GM19395 (cell line): ENCODE measurements around the gene HGS.

Source experiments
- ATAC-seq: cut with Tn5 transposase; IDR thresholded peaks from one replicate; pipeline ENCODE4 v1.9.1; 2021; ENCODE audit warnings: mild to moderate bottlenecking, moderate library complexity; ENCODE audit not compliant: unreplicated experiment

The HGS gene, protein sequence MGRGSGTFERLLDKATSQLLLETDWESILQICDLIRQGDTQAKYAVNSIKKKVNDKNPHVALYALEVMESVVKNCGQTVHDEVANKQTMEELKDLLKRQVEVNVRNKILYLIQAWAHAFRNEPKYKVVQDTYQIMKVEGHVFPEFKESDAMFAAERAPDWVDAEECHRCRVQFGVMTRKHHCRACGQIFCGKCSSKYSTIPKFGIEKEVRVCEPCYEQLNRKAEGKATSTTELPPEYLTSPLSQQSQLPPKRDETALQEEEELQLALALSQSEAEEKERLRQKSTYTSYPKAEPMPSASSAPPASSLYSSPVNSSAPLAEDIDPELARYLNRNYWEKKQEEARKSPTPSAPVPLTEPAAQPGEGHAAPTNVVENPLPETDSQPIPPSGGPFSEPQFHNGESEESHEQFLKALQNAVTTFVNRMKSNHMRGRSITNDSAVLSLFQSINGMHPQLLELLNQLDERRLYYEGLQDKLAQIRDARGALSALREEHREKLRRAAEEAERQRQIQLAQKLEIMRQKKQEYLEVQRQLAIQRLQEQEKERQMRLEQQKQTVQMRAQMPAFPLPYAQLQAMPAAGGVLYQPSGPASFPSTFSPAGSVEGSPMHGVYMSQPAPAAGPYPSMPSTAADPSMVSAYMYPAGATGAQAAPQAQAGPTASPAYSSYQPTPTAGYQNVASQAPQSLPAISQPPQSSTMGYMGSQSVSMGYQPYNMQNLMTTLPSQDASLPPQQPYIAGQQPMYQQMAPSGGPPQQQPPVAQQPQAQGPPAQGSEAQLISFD

DNA sequence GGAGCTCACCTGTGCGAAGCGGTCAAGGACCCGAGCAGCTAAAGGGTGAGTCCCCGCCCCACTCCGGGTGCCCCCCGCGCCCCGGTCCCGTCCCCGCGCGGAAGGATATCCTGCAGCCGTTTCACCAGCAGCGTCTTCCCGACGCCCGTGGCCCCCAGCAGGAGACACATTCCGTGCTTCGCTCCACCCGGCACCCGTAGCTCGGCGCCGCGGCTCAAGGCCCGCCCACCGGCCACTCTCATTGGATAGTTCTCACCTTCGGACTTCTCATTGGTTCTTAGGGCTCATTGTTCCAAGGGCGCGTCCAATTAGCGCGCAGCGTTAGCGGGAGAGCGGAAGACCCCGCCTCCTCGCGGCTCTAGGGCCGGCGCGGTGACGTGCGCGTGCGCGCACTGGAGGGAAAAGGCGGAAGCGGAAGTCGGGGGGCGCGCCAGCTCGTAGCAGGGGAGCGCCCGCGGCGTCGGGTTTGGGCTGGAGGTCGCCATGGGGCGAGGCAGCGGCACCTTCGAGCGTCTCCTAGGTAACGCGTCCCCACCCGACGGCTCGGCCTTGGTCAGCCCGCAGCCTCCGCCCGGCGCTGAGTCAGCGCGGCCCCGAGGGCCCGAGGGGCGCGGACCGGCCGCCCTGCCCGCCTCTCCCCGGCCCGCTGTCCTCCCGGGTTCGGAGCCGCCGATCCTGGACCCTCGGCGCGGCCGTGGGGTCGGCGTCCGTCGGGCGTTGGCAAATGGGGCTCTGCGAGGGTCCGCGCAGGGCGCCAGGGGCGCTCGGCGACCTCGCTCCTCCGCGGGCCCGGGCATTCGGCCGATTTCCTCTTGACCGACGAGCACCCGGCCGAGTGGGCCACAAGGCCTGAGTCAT, at the start of gene HGS, which contains the start of gene ARL16:
Gene HGS, plus strand, starts transcription at position 428 of the 858 bp plus-strand sequence. Its CDS starts 56 bp downstream, at position 484.
Gene ARL16, minus strand, starts transcription at position 214 of the 858 bp plus-strand sequence. Its CDS starts 44 bp downstream, at position 170.
- ATAC-seq = peak; percentile 94

DNA sequence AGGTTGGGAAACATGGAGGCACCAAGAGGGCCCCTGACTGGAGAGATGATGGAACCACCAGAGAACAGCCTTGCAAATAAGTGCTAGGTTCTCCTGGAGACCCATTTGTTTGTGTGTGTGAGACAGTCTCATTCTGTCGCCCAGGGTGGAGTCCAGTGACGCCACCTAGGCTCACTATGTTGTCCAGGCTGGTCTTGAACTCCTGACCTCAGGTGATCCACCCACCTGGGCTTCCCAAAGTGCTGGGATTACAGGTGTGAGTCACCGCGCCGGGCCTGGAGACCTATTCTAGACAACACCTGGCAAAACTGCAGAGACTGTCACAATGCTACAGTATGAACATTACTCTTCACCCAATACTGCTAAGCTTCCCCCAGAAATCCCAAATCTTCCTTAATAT, 48.4 kb upstream of the HGS start:
- no peak for ATAC-seq

DNA sequence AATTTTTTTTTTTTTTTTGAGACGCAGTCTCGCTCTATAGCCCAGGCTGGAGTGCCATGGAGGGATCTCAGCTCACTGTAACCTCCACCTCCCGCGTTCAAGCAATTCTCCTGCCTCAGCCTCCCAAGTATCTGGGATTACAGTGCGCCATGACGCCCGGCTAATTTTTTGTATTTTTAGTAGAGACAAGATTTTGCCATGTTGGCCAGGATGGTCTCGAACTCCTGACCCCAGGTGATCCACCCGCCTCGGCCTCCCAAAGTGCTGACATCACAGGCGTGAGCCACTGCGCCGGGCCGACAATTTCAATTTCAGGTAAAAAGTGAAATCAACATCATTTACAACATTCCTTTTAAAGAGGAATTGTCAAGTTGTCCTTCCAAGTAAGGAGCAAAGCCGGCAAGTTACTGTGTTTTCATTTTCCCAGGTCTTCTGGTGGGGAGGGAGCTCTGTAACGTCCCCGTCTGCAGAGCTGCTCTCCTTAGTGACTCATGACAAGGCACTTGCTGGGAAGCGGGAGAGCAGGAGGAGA, 47.8 kb upstream of the HGS start:
- ATAC-seq = no peak

DNA sequence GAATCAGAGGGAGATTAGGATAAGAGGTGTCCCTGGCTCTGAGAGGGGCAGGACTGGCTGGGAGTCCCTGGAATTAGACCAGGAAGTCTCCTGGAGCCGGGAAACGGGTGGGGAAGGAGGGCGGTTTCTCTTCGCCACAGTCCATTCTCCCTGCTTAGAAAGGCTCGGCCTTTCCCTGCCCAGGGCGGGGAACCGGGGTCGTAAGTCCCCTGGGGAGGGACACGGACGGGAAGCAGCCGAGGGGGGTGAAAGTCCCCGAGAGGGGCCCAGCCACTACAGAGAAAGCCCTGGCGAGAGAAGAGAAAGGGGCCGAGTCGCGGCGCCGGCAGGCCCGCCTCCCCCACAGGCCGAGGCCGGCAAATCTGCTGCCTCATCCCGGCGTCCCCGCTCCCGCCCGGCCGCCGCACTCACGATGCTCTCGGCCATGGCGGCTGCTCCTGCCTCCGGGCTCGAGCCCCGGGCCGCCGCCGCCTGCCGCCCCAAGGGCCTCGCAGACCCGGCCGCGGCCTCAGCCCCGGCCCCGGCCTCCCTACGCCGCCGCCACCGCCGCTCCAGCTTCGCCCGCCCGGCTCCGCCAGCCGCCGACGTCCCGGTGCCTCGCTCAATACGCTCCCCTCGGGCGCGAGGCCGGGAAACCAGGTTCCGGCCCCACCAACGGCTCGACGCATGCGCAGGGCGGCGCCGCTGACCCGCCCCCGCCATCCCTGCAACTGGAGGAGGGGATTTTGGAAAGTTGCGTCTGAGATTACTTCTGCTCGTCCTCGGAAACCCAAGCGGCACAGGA, 47.1 kb upstream of the HGS start, which contains the start of the genes NPLOC4 and TSPAN10:
Gene NPLOC4, minus strand, starts transcription at position 608 of the 784 bp plus-strand sequence. Its CDS starts 182 bp downstream, at position 426.
Gene TSPAN10, plus strand, starts transcription at position 692 of the 784 bp plus-strand sequence. CDS start 5,217 bp downstream, outside the sequence.
- ATAC-seq = no peak

DNA sequence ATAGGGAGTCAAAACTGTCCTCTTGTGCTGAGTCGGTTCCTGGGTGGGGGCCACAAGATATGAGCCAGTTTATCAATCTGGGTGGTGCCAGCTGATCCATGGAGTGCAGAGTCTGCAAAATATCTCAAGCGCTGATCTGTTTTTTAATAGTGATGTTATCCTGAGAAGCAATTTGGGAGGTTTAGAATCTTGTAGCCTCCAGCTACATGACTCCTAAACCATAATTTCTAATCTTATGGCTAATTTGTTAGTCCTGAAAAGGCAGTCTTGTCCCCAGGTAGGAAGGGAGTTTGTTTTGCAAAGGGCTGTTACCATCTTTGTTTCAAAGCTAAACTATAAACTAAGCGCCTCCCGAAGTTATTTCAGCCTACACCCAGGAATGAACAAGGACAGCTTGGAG, 45.1 kb upstream of the HGS start:
- no peak for ATAC-seq

- no peak for ATAC-seq
Observed at GRCh38 chr17:81640011-81640410, 43.8 kb upstream of the HGS start.

- ATAC-seq = no peak
Observed at GRCh38 chr17:81641825-81642489, 41.9 kb upstream of the HGS start.

GRCh38 chr17:81644496-81644895, 39.3 kb upstream of the HGS start:
- ATAC-seq = no peak

- ATAC-seq = no peak
Observed at GRCh38 chr17:81644976-81645952, 38.5 kb upstream of the HGS start.

DNA sequence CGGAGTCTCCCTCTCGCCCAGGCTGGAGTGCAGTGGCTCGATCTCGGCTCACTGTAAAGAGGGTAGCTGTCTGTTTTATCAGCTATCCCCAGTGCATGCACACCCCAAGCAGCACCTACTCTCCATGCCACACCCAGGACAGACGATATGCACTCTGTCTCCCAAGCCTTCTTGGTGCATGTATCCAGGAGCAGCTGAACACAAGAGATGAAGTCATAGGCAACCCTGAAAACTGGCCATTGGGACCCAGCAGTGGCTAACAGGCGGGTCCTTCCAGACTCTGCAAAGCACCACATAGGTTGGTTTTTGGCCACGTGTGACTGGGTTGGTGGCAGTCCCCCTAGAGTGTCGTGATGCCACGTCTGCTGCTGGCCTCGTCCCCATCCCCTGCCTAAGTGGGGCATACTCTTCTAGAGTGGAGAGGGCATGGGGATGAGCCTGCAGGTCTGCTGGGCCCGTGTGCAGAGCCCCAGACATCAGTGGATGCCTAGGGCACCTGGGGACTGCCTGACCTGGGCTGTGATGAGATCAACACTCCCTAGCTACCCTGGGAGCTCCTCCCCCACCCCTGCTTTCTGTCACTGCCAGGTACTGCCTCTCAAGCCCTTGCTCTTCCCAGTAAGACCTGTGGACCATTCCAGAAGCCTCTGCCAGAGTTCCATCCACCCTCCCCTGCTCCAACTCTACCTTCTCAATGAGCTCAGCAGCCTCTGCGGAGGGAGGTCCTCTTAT, 36.8 kb upstream of the HGS start:
- no peak for ATAC-seq

- no peak for ATAC-seq
Observed at GRCh38 chr17:81647640-81648012, 36.2 kb upstream of the HGS start.

GRCh38 chr17:81648013-81648706, 35.7 kb upstream of the HGS start:
- no peak for ATAC-seq

DNA sequence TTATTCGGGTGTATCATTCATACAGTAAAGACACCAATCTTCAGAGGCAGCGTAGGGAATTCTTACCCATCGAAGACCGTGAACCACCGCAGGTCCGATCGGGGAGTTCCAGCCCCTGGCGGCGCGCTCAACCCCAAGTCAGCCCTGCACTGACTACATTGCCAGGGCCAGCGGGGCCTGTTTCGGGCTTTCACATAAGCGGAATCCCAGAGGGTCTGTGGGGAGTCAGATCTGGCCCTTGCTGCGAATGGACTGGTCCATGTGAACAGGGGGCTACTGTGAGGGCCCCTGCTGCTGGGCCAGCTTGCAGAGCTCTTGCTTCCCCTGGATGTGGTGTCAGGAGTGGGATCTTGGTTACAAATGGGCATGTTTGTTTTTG, 35.1 kb upstream of the HGS start:
- no peak for ATAC-seq

- no peak for ATAC-seq
Observed at GRCh38 chr17:81650951-81651350, 32.9 kb upstream of the HGS start.

GRCh38 chr17:81651692-81652091, 32.1 kb upstream of the HGS start:
- no peak for ATAC-seq

DNA sequence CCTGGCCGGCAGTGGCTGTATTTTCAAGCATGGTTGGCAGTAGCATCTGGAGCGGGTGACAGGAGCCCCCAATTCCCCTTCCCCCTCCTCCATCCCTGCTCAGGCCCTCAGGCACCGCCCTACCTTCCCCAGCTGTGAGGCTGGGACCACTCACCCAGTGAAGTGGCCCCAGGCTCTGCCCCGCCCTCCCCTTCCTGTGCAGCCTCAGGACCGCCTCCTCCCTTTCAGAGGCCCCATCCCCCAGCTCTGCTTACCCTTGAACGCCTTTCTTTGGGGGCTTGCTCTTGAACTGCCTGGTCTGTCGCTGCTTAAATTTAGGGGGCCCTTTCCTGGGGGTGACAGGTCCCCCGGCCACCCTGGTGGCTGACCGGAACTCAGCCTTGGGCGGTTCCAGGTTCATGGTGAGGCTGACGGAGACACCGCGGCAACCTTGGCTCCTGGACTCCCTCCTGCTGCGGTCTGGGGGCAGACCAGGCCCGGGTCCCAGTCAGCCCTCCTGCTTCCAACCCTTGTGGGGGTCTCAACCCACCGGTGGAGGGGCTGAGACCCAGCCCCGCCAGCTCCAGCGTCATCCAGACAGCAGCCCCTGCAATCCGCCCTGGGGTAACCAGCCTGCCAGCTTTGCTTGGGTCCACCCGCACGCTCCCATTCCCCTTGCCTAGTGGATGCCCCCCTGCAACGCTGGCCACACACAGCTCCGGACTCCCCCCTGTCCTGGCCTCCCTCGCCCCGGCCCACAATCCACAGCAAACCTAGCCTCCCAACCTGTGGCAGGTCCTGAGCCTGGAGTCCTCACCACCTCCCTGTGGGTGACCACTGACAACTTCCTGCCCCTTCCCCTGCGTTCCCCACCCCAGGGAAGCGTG, 30.7 kb upstream of the HGS start:
- ATAC-seq = no peak
